Esophagus squamous epithelium (tissue), 5 donors: ENCODE results near the gene AZIN2. TPM values are rescaled to one million over a fixed set of nuclear protein-coding genes. Genes with fewer than 3 reads are reported as not detected.

ENCODE experiments used
- DNase-seq: peaks from one replicate; lab custom pipeline; 2025; lab: John Stamatoyannopoulos, UW
- H3K27ac ChIP-seq, 4 donors: fragments of 200-600 bp; sonication (generic); one replicate each; pipeline ENCODE4 v1.5.1; 2016 to 2019; ENCODE audit warnings: mild to moderate bottlenecking in 1 of 4
- H3K27me3 ChIP-seq, 4 donors: fragments of 200-600 bp; sonication (generic); 1 replicate in 3 of 4; 2 replicates in 1 of 4; pipeline versions ENCODE4 v1.5.1 to v1.6.0; 2017 to 2021; ENCODE audit warnings: antibody characterized with exemption in 1 of 4
- H3K36me3 ChIP-seq, 3 donors: fragments of 200-600 bp; sonication (generic); one replicate each; pipeline ENCODE4 v1.5.1; 2016 to 2019
- H3K4me1 ChIP-seq, 3 donors: fragments of 200-600 bp; sonication (generic); one replicate each; pipeline ENCODE4 v1.5.1; 2017 to 2019
- H3K4me3 ChIP-seq, 4 donors: fragments of 200-600 bp; sonication (generic); 1 replicate in 3 of 4; 2 replicates in 1 of 4; pipeline ENCODE4 v1.5.1; 2016 to 2019; ENCODE audit warnings: mild to moderate bottlenecking in 2 of 4, moderate library complexity in 1 of 4
- H3K9me3 ChIP-seq, 3 donors: fragments of 200-600 bp; sonication (generic); one replicate each; pipeline ENCODE4 v1.5.1; 2016 to 2019
- POLR2A ChIP-seq, 4 donors: fragments of 450-650 bp; IDR thresholded peaks; one replicate each; pipeline ENCODE4 v1.6.1; 2017; ENCODE audit warnings: antibody characterized with exemption in 4 of 4, mild to moderate bottlenecking in 4 of 4, moderate library complexity in 3 of 4
- WGBS, 2 donors: methylation state at CpG; one replicate each; pipeline ENCODE4 v1.1.5; 2018; 5-methylcytosine and 5-hydroxymethylcytosine counted together
- intact Hi-C: fragments of 100-400 bp; cut with DNase I; formaldehyde crosslinking; loops from one replicate; pipeline ENCODE4 v1.15.0; 2022
- total RNA-seq, 4 donors: library from RNA; depleted of rRNA; stranded (reverse); fragments of >200 nt; gene quantifications; one replicate each; pipeline ENCODE4 v1.1.0, GENCODE V29; 2016
- TF ChIP-seq, protein P1 (sequence below), 6 experiments: fragments of 450-650 bp in 4 of 6; fragments of 200-600 bp in 2 of 6; sonication (generic) in 2 of 6; IDR thresholded peaks; one replicate each; pipeline ENCODE4 v1.5.1; 2016 to 2019; ENCODE audit warnings: antibody characterized with exemption in 6 of 6, mild to moderate bottlenecking in 4 of 6, moderate library complexity in 4 of 6
- donor health status: DM: yes; HTN: yes; CAD: no.

Gene AZIN2
- 1 to 10 TPM in 1 of 4 donors, under 1 TPM in 3; 0.27 to 1.5 (median 0.61) TPM for total RNA-seq

DNA sequence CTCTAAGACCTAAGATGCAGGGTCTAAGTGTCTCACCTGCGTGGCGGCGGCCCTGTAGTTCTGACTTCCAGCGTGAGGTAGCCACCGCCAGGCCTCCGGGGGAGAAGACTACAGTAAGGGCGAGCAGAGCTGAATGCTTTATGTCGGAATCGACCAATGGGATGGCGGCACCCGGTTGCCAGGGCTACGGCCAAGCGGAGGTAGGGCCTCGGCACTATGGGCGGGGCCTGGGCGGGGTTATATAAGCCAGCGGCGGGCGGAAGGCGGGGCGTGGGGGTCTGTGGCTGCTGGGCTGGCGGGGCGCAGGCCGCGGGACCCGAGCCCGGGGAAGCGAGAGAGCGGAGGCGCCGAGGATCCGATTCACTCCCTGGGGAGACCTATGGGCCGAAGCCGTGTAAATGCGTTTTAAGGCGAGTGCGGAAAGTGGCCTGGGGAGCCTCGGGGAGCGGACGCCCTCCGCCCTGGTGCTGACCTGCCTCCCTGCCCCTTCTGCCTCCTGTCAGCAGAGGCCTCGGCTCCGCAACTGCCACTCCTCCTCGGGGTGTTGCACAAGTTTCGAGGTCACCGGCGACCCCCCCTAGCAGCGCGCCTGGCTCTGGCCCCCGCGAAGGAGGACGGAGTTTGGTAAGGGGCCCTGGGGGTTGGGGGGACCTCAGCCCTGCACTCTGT, at the start of gene AZIN2:
TSS of gene AZIN2 (plus strand) at position 269 of the 669 bp plus-strand sequence. CDS start 1,097 bp downstream, outside the sequence.
- 0 to 1% methylated on average over 5 to 17 of the region's 52 CpGs for WGBS, 2 donors
- intact Hi-C loops: loop anchor here (10.0 kb wide), 1 partner anchor 156 kb away; no protein-coding TSS in a partner anchor
- peaks cover 0 to 3% (median 0%) of the 10 kb centered on the region in 4 donors for H3K27me3 ChIP-seq
- H3K4me1 ChIP-seq: peaks cover 12 to 27% (median 17%) of the 10 kb centered on the region in 3 donors
- H3K9me3 ChIP-seq: no peaks in the 10 kb centered on the region
- H3K27ac ChIP-seq: peak within 1 kb of the TSS in 3 of 4 donors; percentile 18 to 64 (median 60)
- peak; percentile 84 for DNase-seq
- H3K4me3 ChIP-seq: peak within 1 kb of the TSS; percentile 60 to 82 (median 78)
- no peaks in the 10 kb centered on the region for H3K36me3 ChIP-seq
- TF ChIP-seq POLR2A (IDR thresholded peaks at IDR 0.05): peak in 2 of 4 donors; percentile 67
- TF ChIP-seq, protein P1, sequence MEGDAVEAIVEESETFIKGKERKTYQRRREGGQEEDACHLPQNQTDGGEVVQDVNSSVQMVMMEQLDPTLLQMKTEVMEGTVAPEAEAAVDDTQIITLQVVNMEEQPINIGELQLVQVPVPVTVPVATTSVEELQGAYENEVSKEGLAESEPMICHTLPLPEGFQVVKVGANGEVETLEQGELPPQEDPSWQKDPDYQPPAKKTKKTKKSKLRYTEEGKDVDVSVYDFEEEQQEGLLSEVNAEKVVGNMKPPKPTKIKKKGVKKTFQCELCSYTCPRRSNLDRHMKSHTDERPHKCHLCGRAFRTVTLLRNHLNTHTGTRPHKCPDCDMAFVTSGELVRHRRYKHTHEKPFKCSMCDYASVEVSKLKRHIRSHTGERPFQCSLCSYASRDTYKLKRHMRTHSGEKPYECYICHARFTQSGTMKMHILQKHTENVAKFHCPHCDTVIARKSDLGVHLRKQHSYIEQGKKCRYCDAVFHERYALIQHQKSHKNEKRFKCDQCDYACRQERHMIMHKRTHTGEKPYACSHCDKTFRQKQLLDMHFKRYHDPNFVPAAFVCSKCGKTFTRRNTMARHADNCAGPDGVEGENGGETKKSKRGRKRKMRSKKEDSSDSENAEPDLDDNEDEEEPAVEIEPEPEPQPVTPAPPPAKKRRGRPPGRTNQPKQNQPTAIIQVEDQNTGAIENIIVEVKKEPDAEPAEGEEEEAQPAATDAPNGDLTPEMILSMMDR (IDR thresholded peaks at IDR 0.05): no peak

DNA sequence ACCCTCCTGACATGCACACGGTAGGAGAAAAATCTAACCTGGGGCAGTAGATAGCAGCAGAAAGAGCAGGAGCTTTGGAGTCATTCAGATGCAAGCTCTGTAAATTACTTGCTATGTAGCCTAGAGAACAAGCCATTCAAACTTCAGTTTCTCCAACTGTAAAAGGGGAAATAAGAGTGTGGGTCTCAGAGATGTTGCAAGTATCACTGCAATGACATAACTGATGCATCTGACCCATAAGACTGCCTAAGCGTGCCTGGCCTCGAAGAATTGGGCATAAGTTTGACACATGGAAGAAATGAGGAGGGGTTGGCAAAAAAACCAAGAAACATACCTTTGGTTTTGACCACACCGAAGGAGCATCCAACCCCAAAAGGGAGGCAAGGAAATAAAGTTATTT, 49.4 kb upstream of the AZIN2 start:
- DNase-seq: no peak
- H3K4me1 ChIP-seq: peaks cover 9 to 70% (median 16%) of the 10 kb centered on the region in 3 donors
- no peak overlapping the region for H3K27ac ChIP-seq
- H3K27me3 ChIP-seq: no peaks in the 10 kb centered on the region
- H3K9me3 ChIP-seq: no peaks in the 10 kb centered on the region
- no peak for TF ChIP-seq POLR2A (IDR thresholded peaks at IDR 0.05)
- TF ChIP-seq, protein P1 (IDR thresholded peaks at IDR 0.05): no peak
- H3K4me3 ChIP-seq: no peak overlapping the region
- H3K36me3 ChIP-seq: peaks cover 0 to 24% (median 0%) of the 10 kb centered on the region in 3 donors
- 76 to 84% methylated on average over 4 of the region's 4 CpGs for WGBS, 2 donors
- intact Hi-C loops: no loop called here

DNA sequence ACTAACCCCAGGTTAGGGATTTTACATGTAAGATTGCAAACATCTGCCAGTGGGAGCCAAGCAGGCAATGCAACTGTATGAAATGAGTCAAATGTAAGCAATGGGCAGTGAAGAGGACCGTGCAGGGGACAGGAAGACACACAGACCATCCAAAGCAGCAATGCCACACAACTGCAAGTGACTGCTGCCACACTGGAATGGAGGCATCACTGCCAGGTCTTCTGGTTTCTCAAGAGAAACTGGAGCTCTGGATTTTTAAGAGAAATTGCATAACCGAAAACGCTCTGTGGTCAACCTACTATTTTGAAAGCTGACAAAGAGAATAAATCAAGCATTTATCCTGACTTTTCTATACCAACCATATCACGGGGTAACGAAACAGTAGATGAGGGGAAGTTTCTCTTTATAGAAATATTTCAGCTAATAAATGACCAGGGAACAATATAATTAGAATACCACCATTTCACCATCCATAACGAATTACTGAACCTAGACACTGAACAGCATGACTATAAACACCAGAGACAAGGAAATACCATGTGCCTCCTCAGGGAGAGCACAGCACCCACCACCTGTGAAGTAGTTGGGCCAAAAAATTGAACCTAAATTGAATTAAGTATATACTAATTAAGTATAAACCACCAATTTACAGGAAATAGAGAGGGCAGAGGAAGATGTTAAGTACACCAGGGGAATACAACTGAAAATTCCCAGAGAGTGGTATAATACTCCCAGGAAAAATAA, 48.7 kb upstream of the AZIN2 start:
- no peak overlapping the region for H3K27ac ChIP-seq
- TF ChIP-seq POLR2A (IDR thresholded peaks at IDR 0.05): no peak
- TF ChIP-seq, protein P1 (IDR thresholded peaks at IDR 0.05): no peak
- WGBS, 2 donors: 73 to 76% methylated on average over 6 of the region's 6 CpGs
- H3K27me3 ChIP-seq: no peaks in the 10 kb centered on the region
- DNase-seq: no peak
- intact Hi-C loops: no loop called here
- H3K9me3 ChIP-seq: no peaks in the 10 kb centered on the region
- no peak overlapping the region for H3K4me3 ChIP-seq
- peaks cover 0 to 24% (median 0%) of the 10 kb centered on the region in 3 donors for H3K36me3 ChIP-seq
- H3K4me1 ChIP-seq: peaks cover 9 to 70% (median 16%) of the 10 kb centered on the region in 3 donors

DNA sequence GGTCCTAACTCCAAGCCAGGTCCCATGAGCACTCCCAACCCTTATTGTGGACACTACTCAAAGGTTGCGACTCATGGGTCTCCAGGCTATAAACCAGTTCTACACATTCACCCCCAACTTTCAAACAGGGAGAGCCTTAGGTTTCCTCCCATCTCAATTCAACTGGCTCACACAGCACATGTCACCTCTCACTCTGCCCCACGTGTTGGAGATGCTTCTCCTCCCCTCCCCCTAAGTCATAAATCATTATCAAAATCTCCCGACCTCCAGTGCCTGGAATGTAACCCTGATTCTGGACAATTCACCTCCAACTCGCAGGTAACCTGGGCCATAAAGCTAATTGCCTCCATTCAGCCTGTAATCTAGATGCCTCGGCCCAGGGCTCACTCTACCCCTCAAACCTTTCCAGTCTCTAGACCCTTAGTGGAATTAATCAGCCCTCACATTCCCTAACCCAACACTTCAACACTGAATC, 44.9 kb upstream of the AZIN2 start:
- Histone ChIP-seq H3K4me1 (peaks cover 9 to 55% (median 14%) of the 10 kb centered on the region in 3 donors), H3K27ac (peak overlapping the region; percentile 84 to 92 (median 90)), H3K36me3 (peaks cover 0 to 16% (median 0%) of the 10 kb centered on the region in 3 donors), H3K4me3 (peak overlapping the region; percentile 78 to 99 (median 90)), H3K27me3 (no peaks in the 10 kb centered on the region), H3K9me3 (no peaks in the 10 kb centered on the region)
- WGBS, 2 donors: 6 to 9% methylated on average over 5 of the region's 5 CpGs
- intact Hi-C loops: no loop called here
- TF ChIP-seq POLR2A (IDR thresholded peaks at IDR 0.05): no peak
- TF ChIP-seq, protein P1 (IDR thresholded peaks at IDR 0.05): no peak
- no peak for DNase-seq
